ENCODE measurements around the gene TBC1D25.

Gene TBC1D25

GRCh38 chrX:48601741-48602394 lies 62.4 kb downstream of the TBC1D25 start:
- H3K9ac ChIP-seq (ENCODE audit: low read length in 2 of 2): no peak overlapping the region
- no peaks in the 10 kb centered on the region for H3K9me3 ChIP-seq (ENCODE audit: control insufficient read depth in 2 of 2, low read length in 2 of 2)
- peaks cover 0 to 3% of the 10 kb centered on the region in 2 donors for H3K27me3 ChIP-seq (ENCODE audit: control insufficient read depth in 1 of 2, insufficient read depth in 2 of 2, low read length in 2 of 2)
- H3K27ac ChIP-seq (ENCODE audit: low read length): no peak overlapping the region
- peaks cover 7% of the 10 kb centered on the region for H3K4me1 ChIP-seq (ENCODE audit: control insufficient read depth, insufficient read depth, low read length)
- H3K4me3 ChIP-seq (ENCODE audit: low read length in 2 of 2): no peak overlapping the region
- peaks cover 27 to 29% of the 10 kb centered on the region in 2 donors for H3K36me3 ChIP-seq (ENCODE audit: control insufficient read depth in 2 of 2, insufficient read depth in 2 of 2, low read length in 2 of 2)

GRCh38 chrX:48604701-48605100 lies 65.2 kb downstream of the TBC1D25 start:
- no peak overlapping the region for H3K9ac ChIP-seq (ENCODE audit: low read length in 2 of 2)

GRCh38 chrX:48606091-48606490 lies 66.6 kb downstream of the TBC1D25 start:
- Histone ChIP-seq H3K9ac (ENCODE audit: low read length in 2 of 2) (no peak overlapping the region), H3K36me3 (ENCODE audit: control insufficient read depth in 2 of 2, insufficient read depth in 2 of 2, low read length in 2 of 2) (peaks cover 13 to 15% of the 10 kb centered on the region in 2 donors), H3K27me3 (ENCODE audit: control insufficient read depth in 1 of 2, insufficient read depth in 2 of 2, low read length in 2 of 2) (no peaks in the 10 kb centered on the region), H3K27ac (ENCODE audit: low read length) (no peak overlapping the region), H3K9me3 (ENCODE audit: control insufficient read depth in 2 of 2, low read length in 2 of 2) (no peaks in the 10 kb centered on the region), H3K4me1 (ENCODE audit: control insufficient read depth, insufficient read depth, low read length) (no peaks in the 10 kb centered on the region), H3K4me3 (ENCODE audit: low read length in 2 of 2) (no peak overlapping the region)

More at GRCh38 chrX:48604701-48605100, 65.2 kb downstream of the TBC1D25 start:
- Histone ChIP-seq H3K27me3 (ENCODE audit: control insufficient read depth in 1 of 2, insufficient read depth in 2 of 2, low read length in 2 of 2) (no peaks in the 10 kb centered on the region), H3K36me3 (ENCODE audit: control insufficient read depth in 2 of 2, insufficient read depth in 2 of 2, low read length in 2 of 2) (peaks cover 23 to 25% of the 10 kb centered on the region in 2 donors), H3K27ac (ENCODE audit: low read length) (no peak overlapping the region), H3K4me3 (ENCODE audit: low read length in 2 of 2) (no peak overlapping the region), H3K9me3 (ENCODE audit: control insufficient read depth in 2 of 2, low read length in 2 of 2) (no peaks in the 10 kb centered on the region), H3K4me1 (ENCODE audit: control insufficient read depth, insufficient read depth, low read length) (no peaks in the 10 kb centered on the region)

GRCh38 chrX:48611703-48612102 lies 72.2 kb downstream of the TBC1D25 start:
- Histone ChIP-seq H3K9ac (ENCODE audit: low read length in 2 of 2) (no peak overlapping the region), H3K27me3 (ENCODE audit: control insufficient read depth in 1 of 2, insufficient read depth in 2 of 2, low read length in 2 of 2) (peaks cover 0 to 3% of the 10 kb centered on the region in 2 donors), H3K36me3 (ENCODE audit: control insufficient read depth in 2 of 2, insufficient read depth in 2 of 2, low read length in 2 of 2) (no peaks in the 10 kb centered on the region), H3K4me1 (ENCODE audit: control insufficient read depth, insufficient read depth, low read length) (no peaks in the 10 kb centered on the region), H3K27ac (ENCODE audit: low read length) (no peak overlapping the region), H3K9me3 (ENCODE audit: control insufficient read depth in 2 of 2, low read length in 2 of 2) (no peaks in the 10 kb centered on the region), H3K4me3 (ENCODE audit: low read length in 2 of 2) (no peak overlapping the region)
